KG1 (cell line): Measurements from ENCODE around the gene SLC13A3.

Source experiments
- DNase-seq: peaks from one replicate; lab custom pipeline; 2025; lab: John Stamatoyannopoulos, UW

Gene SLC13A3

GRCh38 chr20:46555370-46555956 is 95.8 kb downstream of the SLC13A3 start:
- no peak for DNase-seq

- DNase-seq, result no peak
Observed at GRCh38 chr20:46554828-46555227, 96.4 kb downstream of the SLC13A3 start.

GRCh38 chr20:46553926-46554325 is 97.3 kb downstream of the SLC13A3 start:
- DNase-seq, result no peak

GRCh38 chr20:46552460-46553420 is 98.5 kb downstream of the SLC13A3 start:
- peak; percentile 75 for DNase-seq

GRCh38 chr20:46551522-46552381 is 99.5 kb downstream of the SLC13A3 start:
- no peak for DNase-seq

GRCh38 chr20:46550461-46550860 is 100.8 kb downstream of the SLC13A3 start, which contains the start of gene OCSTAMP:
Gene OCSTAMP, minus strand, starts transcription at chr20:46550654. Its CDS starts 94 bp downstream, at chr20:46550560.
- DNase-seq, result no peak

- no peak for DNase-seq
Observed at GRCh38 chr20:46549188-46549972, 101.9 kb downstream of the SLC13A3 start.

- no peak for DNase-seq
Observed at GRCh38 chr20:46548688-46549087, 102.6 kb downstream of the SLC13A3 start.

- DNase-seq, result no peak
Observed at GRCh38 chr20:46547995-46548394, 103.3 kb downstream of the SLC13A3 start.

- DNase-seq, result no peak
Observed at GRCh38 chr20:46546936-46547335, 104.3 kb downstream of the SLC13A3 start.

GRCh38 chr20:46546298-46546697 is 105.0 kb downstream of the SLC13A3 start:
- no peak for DNase-seq

- no peak for DNase-seq
Observed at GRCh38 chr20:46545827-46546138, 105.5 kb downstream of the SLC13A3 start.

GRCh38 chr20:46545077-46545826 is 106.0 kb downstream of the SLC13A3 start:
- peak; percentile 53 for DNase-seq

- no peak for DNase-seq
Observed at GRCh38 chr20:46544576-46544975, 106.7 kb downstream of the SLC13A3 start.

- DNase-seq, result no peak
Observed at GRCh38 chr20:46543959-46544358, 107.3 kb downstream of the SLC13A3 start.

GRCh38 chr20:46543033-46543432 is 108.2 kb downstream of the SLC13A3 start:
- no peak for DNase-seq

GRCh38 chr20:46541229-46541935 is 109.9 kb downstream of the SLC13A3 start:
- DNase-seq, result no peak

- DNase-seq, result no peak
Observed at GRCh38 chr20:46539113-46539512, 112.1 kb downstream of the SLC13A3 start.

GRCh38 chr20:46530640-46531039 is 120.6 kb downstream of the SLC13A3 start:
- no peak for DNase-seq

GRCh38 chr20:46523696-46524328 is 127.4 kb downstream of the SLC13A3 start:
- DNase-seq, result no peak
